22Rv1 (cell line): ENCODE data around the gene UBE2QL1.

Experiments
- CTCF ChIP-seq: fragments of 450-650 bp; IDR thresholded peaks from 2 replicates; pipeline ENCODE4 v1.5.1; 2017; ENCODE audit warnings: mild to moderate bottlenecking
- ZFX ChIP-seq: fragments of 450-650 bp; IDR thresholded peaks from 2 replicates; pipeline ENCODE4 v1.6.1; 2017; ENCODE audit warnings: antibody characterized with exemption, borderline replicate concordance

GRCh38 chr5:6448141-6448491 lies 543 bp upstream of the UBE2QL1 start:
- TF ChIP-seq CTCF = no peak
- no peak for TF ChIP-seq ZFX
